Fibroblast of lung (primary cell): ENCODE data around the gene NR2F2.

Source experiments
- EZH2 ChIP-seq: IDR thresholded peaks from 2 replicates; pipeline ENCODE4 v1.5.1; 2012; ENCODE audit warnings: low read length, control low read depth, mild to moderate bottlenecking; ENCODE audit errors: missing control alignments
- TF ChIP-seq, protein P1 (sequence below), 2 donors: IDR thresholded peaks in 1 of 2; conservative IDR thresholded peaks in 1 of 2; 1 replicate in 1 of 2; 2 replicates in 1 of 2; pipeline ENCODE4 v1.5.1; 2011 to 2012; ENCODE audit warnings: low read length in 2 of 2, control low read depth in 1 of 2, inconsistent platforms in 1 of 2, low read depth in 1 of 2, mild to moderate bottlenecking in 1 of 2

DNA sequence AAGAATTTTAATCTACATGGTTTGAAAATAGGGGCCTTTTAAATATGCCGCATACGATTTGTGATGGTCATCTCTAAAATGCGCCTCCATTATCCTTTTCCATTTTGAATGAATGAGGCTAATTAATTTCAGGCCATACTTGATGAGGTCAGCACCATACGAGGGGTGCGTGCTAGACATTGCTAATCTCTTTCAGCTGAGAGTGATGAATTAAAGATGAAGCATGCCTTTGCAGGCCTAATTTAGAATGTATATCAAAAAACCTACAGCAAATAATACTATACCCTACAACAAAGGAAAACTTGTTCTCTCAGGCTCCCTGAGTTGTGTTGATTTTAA, 18.6 kb upstream of the NR2F2 start:
- TF ChIP-seq, protein P1, sequence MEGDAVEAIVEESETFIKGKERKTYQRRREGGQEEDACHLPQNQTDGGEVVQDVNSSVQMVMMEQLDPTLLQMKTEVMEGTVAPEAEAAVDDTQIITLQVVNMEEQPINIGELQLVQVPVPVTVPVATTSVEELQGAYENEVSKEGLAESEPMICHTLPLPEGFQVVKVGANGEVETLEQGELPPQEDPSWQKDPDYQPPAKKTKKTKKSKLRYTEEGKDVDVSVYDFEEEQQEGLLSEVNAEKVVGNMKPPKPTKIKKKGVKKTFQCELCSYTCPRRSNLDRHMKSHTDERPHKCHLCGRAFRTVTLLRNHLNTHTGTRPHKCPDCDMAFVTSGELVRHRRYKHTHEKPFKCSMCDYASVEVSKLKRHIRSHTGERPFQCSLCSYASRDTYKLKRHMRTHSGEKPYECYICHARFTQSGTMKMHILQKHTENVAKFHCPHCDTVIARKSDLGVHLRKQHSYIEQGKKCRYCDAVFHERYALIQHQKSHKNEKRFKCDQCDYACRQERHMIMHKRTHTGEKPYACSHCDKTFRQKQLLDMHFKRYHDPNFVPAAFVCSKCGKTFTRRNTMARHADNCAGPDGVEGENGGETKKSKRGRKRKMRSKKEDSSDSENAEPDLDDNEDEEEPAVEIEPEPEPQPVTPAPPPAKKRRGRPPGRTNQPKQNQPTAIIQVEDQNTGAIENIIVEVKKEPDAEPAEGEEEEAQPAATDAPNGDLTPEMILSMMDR (conservative IDR thresholded peaks at IDR 0.05 in 1 of 2, IDR thresholded peaks at IDR 0.05 in 1 of 2; ENCODE audit: low read depth in 1 of 2, low read length in 2 of 2) = no peak
- no peak for TF ChIP-seq EZH2
